Adipose tissue (tissue), 3 donors: Measurements from ENCODE around the gene UNC13D. TPM values are rescaled to one million over a fixed set of nuclear protein-coding genes. Genes with fewer than 3 reads are reported as not detected.
"Not testable (repeated sequence)": the region's sequence is repeated elsewhere in the genome, so short reads cannot be mapped to it uniquely, and the experiment has no call there.

ENCODE experiments used
- H3K27ac ChIP-seq: one replicate; pipeline ENCODE4 v1.5.1; 2013; ENCODE audit warnings: low read depth, low read length
- WGBS, 3 donors: extraction: QIAGEN DNeasy Blood & Tissue Kit; methylation state at CpG; one replicate each; pipeline ENCODE4 v1.1.7; 2013; 5-methylcytosine and 5-hydroxymethylcytosine counted together
- polyA plus RNA-seq, 3 donors: library from polyadenylated mRNA; stranded (reverse); fragments of 200-250 nt; gene quantifications; one replicate each; pipeline ENCODE4 v1.2.3, GENCODE V29; 2013
- donor health status: healthy with polysubstance abuse.
- donor health status: Bipolar disorder and iron deficiency.
- donor health status: healthy.

The UNC13D gene
- 10 to 100 TPM in 2 of 3 donors, 1 to 10 TPM in 1; 6.3 to 13.5 (median 10.1) TPM for polyA plus RNA-seq

DNA sequence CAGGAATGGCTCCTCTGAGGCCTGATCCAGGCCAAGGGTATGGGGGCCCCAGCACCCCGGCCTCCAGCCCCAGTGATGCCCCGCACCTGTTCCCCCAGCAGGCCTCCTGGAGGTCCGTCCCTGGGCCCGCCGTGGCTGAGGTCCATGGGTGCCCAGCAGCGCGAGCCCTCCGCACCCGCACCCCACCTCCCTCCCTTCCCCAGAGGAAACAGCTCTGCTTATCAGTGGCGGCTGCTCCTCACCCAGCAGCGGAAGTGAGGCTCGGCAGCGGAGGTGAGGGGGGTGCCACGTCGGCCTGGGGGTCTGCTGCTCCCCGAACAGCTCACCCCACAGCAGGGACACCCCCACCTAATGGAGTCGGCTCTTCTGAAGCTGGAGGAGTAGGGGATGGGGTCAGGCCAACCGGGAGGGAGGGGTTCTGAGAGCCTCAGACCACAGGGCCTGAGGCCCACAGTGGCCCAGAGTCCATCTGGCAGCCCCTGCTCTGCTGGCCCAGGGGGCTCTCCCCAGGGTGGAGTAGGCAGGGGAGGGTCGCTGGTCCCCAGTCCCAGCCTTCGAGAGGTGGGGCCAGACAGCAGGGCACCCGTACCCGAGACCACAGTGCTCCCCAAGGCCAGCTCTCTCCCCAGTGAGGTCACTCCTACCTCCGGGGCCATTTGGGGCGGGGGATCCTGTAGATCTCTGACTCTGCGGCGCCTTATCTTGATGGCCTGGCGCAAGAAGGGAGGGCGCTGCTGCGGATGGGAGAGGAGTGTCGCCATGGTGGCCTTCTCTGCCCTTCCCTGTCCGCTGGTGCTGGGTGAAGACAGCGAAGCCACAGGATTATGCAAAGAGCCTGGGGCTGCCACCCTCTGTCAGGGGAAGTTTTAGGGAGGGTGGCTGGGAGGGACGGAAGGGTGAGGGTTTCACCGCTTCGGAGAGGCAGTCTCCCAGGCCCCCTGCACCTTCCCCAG, at the start of gene UNC13D:
Gene UNC13D, minus strand, starts transcription at position 828 of the 953 bp plus-strand sequence. Its CDS starts 67 bp downstream, at position 761.
- 48 to 63% (median 50%) methylated on average over 29 to 35 of the region's 35 CpGs for WGBS, 3 donors
- peak within 1 kb of the TSS; percentile 59 for H3K27ac ChIP-seq

DNA sequence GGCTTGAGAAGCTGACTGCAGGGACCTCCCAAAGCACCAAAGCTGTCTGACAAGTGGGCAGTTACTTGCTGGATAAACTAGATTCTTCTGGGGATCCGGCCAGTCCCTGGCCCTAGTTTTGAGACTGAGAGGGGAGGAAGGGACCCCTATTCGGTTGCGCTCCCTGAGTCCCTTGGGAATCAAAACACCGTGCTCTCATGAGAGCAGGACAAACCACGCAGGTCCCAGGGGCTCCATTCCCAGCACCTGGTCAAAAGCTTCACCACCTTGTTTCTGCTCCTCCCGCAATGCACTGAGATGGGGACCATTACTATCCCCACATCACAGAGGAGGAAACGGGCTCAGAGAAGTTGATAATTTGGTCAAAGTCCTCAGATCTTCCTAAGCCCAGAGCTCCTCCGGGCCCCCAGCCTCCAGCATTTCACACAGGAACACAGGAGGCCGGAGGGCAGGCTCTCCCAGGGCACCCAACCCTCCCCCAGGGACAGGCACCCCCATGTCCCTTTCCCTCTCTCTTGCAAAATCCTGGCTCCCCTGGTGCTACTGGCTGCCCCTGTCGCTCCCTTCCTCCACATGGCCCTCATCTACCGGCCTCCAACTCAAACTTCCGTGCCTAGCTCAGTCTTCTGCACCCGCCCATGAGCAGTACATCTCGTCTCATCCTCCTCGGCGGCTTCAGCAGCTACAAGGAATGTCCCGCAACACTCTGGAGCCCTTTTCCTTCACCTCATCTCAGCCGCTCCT, 49.3 kb upstream of the UNC13D start:
- 90 to 94% (median 92%) methylated on average over 18 of the region's 18 CpGs for WGBS, 3 donors
- H3K27ac ChIP-seq = no peak overlapping the region

DNA sequence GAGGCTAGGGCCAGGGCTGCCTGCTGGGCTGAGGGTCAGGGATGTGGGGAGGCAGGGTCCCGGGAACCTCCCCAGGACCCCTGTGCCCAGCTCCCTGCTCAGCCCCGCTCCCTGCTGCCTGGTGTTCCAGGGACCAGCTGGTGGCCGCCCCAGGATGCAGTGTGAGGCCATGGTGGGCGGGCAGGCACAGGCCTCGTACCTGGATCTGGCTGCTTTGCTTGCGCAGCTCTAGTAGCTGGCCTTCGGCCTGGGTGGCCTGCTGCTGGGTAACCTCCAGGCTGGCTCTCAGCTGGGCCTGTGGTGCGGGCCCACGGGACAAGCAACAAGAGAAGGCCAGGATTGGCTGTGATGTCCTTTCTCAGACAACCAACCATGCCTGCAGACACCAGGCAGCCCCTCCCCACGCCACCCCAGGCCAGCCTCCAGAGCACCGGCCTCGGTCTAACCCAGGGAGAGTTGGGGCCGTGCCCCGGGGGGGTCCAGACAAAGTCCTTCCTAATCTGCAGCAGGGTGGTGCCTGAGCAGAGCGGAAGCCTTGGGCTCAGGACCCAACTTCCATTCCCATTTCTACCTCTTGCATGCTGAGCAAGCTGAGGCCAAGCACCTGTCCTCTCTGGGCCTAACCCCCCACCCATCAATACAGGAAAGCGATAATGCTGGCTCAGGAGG, 48.5 kb upstream of the UNC13D start:
- 88 to 90% (median 90%) methylated on average over 16 of the region's 16 CpGs for WGBS, 3 donors
- no peak overlapping the region for H3K27ac ChIP-seq

DNA sequence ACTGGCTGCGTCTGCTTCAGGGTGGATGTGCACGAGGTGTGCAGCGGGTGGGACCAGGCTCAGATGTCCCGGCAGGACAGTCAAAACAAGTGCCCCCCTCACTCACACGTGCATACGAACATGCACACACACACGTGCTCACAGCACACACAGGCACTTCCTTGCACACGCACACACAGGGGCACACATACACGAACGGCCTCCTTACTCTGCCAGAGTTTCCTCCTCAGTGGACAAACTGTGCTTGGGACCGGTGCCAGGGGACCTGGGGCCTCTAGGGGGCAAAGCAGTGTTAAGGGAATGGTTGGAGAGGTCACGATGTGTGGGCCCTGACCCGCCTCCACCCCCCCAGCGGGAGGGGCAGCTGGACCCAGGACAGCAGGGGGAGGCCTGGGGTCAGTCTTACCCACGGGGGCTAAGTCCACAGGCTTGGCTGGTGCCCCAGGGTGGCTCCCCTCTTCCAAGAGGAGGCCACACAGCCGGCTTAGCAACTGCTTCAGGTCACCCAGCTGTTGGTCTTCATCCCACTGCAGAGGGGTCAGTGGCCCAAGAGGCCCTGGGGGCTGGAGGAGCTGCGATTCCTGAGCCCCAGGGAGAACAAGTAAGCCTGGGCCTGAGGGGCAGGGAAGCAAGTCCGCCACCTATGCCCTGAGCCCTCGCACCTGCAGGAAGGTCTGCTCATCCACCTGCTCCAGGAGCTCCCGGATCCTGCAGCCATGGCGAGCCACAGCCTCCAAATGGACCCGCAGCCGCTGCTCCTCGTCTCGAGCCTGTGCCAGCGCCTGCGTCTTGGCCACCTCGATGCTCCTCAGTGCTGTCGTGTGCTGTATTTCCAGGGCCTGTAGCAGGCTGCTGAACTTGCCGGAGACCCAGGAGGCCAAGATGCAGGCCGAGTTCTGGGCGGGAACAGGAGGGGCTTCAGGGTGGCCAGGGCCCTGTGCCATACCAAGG, 47.7 kb upstream of the UNC13D start:
- H3K27ac ChIP-seq = no peak overlapping the region
- WGBS, 3 donors = 82 to 83% (median 83%) methylated on average over 32 of the region's 32 CpGs

DNA sequence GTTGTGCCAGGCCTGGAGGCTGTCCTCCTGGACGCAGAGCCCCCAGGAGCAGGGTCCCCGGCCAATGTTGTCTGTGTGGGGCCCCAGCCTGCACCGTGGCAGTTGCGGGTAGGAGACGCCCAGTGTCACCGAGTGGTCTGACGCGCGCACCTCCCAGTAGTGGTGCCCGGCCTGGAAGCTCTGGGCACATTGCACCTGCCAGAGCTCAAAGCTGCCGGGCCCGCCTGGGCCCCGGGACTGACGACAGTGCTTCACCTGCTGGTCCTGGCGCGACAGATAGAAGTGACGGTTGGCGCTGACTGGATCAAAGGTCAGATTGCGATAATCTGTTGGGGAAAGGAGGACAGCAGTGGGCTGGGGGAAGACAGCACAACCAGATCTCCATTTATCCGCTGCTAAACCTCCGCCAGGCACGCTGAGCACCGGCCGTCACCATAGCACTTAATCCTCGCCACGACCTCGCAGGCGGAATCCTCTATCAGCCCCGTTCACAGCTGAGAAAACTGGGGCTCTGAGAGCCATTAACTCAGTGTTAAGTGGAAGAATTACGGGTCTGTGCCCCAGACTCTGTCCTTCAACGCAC, 46.9 kb upstream of the UNC13D start:
- WGBS, 3 donors = 85 to 95% (median 93%) methylated on average over 31 of the region's 31 CpGs
- no peak overlapping the region for H3K27ac ChIP-seq

DNA sequence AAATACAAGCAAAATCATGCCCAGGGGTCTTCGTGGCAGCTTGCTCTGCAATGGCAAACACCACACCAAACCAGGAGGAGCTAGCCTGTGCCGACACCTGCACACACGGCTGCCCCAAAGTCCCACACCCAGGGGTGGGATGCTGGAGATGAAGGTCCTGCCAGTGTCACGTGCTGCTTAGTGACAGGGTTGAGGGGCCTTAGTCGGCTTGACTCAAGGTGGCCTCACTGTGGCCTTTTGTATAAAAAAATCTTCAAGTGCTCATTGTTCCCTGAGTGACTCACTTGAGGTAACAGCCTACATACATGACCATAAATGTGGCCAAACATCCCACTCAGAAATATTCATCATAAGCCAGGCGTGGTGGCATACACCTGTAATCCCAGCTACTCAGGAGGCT, 45.2 kb upstream of the UNC13D start:
- no peak overlapping the region for H3K27ac ChIP-seq
- 74 to 82% (median 79%) methylated on average over 6 of the region's 6 CpGs for WGBS, 3 donors

DNA sequence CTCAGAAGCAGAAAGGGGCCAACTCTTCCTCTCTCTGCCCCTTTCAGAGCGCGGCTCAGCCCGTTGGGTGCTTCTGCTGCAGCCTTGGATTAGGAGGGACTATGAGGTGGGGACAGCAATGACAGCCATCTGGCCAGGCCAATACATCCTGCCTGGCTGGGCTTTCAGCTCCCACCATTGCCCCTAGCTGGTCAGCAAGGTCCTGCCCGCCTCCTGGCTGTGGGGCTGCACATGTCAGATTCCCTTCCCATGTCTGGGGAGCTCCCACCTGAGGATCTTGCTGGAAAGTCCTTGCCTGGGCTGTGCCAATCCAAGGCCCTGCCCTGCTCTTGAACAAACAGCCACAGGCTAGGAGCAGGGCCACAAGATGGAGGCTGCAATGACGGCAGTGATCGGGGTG, 44.3 kb upstream of the UNC13D start:
- no peak overlapping the region for H3K27ac ChIP-seq
- 84 to 85% (median 84%) methylated on average over 6 of the region's 6 CpGs for WGBS, 3 donors

DNA sequence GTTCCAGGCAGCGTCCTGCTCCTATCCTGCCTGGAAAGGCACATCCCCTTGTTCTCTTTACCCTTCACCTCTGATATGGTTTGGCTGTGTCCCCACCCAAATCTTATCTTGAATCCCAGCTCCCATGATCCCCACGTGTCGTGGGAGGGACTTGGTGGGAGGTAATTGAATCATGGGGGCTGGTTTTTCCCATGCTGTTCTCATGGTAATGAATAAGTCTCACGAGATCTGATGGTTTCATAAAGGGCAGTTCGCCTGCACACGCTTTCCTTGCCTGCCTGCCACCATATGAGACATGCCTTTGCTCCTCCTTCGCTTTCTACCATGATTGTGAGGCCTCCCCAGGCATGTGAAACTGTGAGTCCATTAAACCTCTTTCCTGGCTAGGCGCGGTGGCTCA, 41.7 kb upstream of the UNC13D start:
- not testable (repeated sequence) for H3K27ac ChIP-seq
- WGBS, 3 donors = 80 to 83% (median 80%) methylated on average over 9 of the region's 9 CpGs

DNA sequence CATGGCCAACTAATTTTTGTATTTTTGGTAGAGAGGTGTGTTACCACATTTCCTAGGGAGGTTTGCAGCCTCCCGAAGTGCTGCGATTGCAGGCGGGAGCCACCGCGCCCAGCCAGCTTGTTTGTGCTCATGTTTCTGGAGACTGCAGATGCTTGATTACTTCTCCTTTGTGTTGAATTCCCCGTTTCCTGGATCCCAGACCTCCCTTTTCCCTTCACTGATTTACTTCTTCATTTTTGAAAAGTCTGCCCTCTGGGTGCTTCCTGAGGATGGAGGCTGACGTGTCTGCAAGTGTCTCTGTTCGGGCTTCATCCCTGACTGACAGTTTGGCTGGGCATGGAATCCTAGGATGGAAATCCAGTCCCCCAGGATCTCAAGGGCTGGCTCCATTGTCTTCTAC, 41.2 kb upstream of the UNC13D start:
- no peak overlapping the region for H3K27ac ChIP-seq
- WGBS, 3 donors = 47 to 82% (median 53%) methylated on average over 8 of the region's 8 CpGs

DNA sequence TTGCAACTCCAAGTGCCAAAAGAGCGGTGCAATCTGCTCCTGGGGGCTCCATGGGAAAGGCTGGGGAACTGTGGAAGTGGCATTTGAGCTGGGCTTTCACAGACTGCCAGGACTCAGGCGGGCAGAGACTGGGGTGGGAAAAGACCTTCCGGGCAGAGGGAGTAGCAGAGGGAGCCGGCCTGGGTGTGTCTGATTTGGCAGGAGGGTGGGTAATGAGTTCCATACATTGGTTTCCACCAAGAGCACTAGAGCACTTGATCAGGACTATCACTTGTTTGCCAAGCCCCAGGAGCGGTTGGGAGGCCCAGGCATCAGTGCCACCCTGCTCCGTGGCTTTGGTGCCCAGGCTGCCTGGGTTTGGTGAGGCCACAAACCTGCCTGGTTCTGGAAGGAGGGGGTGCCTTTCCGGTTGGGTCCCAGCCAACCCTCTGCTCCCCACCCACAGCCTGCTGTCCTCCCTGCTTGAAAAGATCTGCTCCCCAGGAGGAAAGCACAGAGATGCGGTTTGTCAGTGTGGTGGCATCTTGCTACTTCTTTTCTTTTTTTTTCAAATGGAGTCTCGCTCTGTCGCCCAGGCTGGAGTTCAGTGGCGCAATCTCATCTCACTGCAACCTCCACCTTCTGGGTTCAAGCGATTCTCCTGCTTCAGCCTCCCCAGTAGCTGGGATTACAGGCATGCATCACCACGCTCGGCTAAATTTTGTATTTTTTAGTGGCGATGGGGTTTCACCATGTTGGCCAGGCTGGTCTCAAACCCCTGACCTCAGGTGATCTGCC, 37.7 kb upstream of the UNC13D start:
- WGBS, 3 donors = 82 to 90% (median 85%) methylated on average over 12 to 15 of the region's 15 CpGs

DNA sequence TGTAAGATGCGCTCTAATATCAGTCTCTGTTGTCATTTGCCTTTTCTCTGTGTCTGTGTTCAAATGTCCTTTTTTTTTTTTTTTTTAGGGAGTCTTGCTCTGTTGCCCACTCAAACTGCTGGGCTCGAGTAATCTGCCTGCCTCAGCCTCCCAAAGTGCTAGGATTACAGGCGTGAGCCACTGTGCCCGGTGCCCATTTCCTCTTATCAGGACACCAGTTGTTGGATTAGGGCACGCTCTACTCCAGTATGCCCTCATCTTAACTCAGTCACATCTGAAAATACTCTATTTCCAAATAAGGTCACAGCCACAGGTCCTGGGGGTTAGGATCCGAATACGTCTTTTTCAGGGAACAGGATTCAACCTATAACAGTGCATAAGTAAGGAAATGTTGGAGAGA, 36.1 kb upstream of the UNC13D start:
- WGBS, 3 donors = 77 to 81% (median 81%) methylated on average over 7 of the region's 7 CpGs
- no peak overlapping the region for H3K27ac ChIP-seq

More for the DNA sequence above, 37.7 kb upstream of the UNC13D start:
- no peak overlapping the region for H3K27ac ChIP-seq

DNA sequence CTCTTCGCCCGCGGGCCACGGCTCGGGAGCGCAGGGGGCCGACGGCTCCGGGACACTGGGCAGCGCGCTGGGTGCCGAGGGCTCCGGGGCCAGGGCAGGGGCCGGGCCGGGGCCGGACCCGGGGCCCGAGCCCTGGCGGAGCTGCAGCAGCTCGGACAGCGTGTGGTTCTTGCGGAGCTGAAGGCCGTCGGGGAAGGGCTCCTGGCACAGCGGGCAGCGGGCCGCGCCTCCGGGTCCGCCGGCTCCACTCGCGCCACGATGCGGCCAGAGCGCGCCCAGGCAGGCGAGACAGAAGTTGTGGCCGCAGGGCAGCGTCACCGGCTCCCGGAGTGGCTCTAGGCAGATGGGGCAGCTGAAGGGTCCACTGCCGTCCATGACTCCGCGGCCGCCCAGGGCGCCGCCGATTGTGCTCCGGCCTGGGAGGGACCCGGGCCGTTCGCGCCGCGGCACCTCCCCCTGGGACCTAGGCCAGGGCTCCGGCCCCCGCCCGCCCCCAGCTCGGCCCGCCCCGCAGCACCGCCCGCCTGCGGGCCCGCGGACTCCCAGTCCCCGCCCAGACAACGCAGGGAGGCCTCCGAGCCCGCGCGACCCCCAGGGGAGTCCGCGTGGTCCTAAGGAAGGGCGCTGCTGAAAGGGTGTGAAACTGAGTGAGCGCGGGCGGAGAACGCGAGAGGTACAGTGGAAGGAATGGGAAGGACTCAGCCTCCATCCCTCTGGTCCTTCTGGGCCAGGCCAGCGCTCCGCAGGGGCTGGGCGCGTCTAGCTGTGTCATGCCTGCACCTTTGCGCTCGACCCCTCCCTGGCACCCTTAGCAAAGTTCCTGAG, 34.2 kb upstream of the UNC13D start, which contains the start of gene TRIM47:
Gene TRIM47, minus strand, starts transcription at position 408 of the 825 bp plus-strand sequence. Its CDS starts 33 bp downstream, at position 375.
- peak within 1 kb of the TSS; percentile 87 for H3K27ac ChIP-seq
- 0 to 1% (median 1%) methylated on average over 42 to 87 of the region's 87 CpGs for WGBS, 3 donors

DNA sequence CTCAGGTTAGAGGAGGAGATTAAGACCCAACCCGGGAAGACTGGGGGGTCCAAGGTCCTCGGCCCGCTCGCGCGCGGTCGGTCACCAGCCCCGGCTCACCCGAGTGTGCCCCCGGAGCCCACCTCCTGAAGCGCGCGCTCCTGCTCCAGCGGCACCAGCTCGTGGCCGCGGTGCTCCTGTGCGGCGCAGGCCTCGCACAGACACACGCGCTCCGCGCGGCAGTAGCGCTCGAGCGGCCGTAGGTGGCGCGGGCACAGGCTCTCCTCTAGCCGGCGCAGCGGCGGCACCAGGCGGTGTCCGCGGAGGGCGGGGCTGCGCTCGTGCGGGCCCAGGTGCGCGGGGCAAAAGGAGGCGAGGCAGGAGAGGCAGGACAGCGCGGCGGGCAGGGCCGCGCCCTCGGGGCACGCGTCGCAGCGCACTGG, 33.6 kb upstream of the UNC13D start:
- 0 to 1% (median 1%) methylated on average over 42 to 56 of the region's 56 CpGs for WGBS, 3 donors
- H3K27ac ChIP-seq = peak overlapping the region; percentile 87

DNA sequence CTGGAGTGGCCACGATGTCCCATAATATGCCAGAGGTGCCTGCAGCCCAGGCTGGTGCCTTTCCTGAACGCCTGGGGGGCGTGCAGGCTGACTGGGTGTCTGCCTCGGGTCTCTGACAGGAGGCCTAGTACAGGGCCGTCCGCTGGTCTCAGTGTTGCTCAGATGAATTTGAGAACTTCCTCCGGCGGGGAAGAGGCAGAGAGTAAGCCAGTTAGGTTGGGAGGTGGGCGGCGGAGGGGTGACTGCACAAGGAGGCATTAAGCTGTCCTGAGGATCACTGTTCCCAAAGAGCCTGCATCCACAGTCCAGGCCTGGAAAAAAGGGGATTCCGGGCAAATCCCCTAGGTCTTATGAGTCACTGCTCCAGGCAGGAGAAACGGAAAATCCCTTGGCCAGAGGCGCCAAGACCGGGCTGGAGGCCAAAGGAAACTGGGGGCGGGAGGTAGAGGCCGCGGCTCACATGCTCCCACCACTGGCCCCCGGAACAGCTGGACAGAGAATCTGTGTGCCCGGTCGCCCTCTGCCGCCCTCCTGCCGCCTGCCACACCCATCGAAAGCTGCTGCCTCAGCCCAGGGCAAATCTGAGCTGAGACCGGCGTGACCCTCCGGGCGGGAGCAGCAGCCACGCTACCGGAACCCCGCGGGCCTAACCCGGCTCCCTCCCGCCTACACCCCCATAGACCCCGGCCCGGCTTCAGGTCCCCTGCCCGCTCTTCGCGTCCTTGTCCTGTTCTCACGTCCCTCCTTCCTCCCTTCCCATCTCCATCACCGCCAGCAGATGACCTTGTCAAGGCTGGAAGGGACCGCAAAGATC, 32.9 kb upstream of the UNC13D start:
- WGBS, 3 donors = 3 to 8% (median 6%) methylated on average over 36 to 41 of the region's 41 CpGs
- peak overlapping the region; percentile 80 for H3K27ac ChIP-seq
